RWPE1 (cell line): Measurements from ENCODE around the gene CDK12.
"Not testable (repeated sequence)": the region's sequence is repeated elsewhere in the genome, so short reads cannot be mapped to it uniquely, and the experiment has no call there.

Experiments used
- CTCF ChIA-PET: fragments of 350-600 bp; sonication (Branson Sonifier 250); formaldehyde crosslinking; extraction: SDS; loops from one replicate; lab custom pipeline; 2021; lab: Yijun Ruan, JAX
- POLR2A ChIA-PET: fragments of 400-600 bp; formaldehyde crosslinking; extraction: SDS; loops from one replicate; lab custom pipeline; 2020; ENCODE audit warnings: antibody characterized with exemption; ENCODE audit not compliant: low non-redundant PET; lab: Yijun Ruan, JAX
- DNase-seq: peaks from one replicate; pipeline ENCODE4 v3.0.0; 2012; ENCODE audit warnings: low spot score
- H3K27ac ChIP-seq: fragments of 450-650 bp; 2 replicates; pipeline ENCODE4 v1.5.1; 2017
- TF ChIP-seq, protein P1 (sequence below): fragments of 450-650 bp; conservative IDR thresholded peaks from 2 replicates; pipeline ENCODE4 v1.5.1; 2017; ENCODE audit warnings: low read depth, mild to moderate bottlenecking

The CDK12 gene

DNA sequence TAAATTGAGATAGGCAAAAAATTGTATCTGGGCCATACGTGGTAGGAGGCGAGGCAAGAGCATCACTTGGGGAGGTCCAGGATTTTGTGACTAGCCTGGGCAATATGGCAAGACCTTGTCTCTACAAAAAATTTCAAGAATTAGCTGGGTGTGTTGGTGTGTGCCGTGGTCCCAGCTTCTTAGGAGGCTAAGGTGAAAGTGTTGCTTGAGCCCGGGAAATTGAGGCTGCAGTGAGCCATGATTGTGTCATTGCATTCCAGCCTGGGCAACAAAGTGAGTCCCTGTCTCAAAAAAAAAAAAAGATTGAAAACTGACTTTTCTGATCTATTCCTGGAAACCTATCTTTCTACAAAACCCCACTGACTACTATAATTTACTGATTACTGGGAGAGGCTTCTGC lies 26.7 kb downstream of the CDK12 start:
- DNase-seq = no peak
- H3K27ac ChIP-seq = no peak overlapping the region
- CTCF ChIA-PET = no interaction called here
- POLR2A ChIA-PET = interaction anchor here (0.7 kb wide), 1 partner anchor 285 kb away, joined by 3 read pairs; no protein-coding TSS in a partner anchor
- TF ChIP-seq, protein P1, sequence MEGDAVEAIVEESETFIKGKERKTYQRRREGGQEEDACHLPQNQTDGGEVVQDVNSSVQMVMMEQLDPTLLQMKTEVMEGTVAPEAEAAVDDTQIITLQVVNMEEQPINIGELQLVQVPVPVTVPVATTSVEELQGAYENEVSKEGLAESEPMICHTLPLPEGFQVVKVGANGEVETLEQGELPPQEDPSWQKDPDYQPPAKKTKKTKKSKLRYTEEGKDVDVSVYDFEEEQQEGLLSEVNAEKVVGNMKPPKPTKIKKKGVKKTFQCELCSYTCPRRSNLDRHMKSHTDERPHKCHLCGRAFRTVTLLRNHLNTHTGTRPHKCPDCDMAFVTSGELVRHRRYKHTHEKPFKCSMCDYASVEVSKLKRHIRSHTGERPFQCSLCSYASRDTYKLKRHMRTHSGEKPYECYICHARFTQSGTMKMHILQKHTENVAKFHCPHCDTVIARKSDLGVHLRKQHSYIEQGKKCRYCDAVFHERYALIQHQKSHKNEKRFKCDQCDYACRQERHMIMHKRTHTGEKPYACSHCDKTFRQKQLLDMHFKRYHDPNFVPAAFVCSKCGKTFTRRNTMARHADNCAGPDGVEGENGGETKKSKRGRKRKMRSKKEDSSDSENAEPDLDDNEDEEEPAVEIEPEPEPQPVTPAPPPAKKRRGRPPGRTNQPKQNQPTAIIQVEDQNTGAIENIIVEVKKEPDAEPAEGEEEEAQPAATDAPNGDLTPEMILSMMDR = no peak

DNA sequence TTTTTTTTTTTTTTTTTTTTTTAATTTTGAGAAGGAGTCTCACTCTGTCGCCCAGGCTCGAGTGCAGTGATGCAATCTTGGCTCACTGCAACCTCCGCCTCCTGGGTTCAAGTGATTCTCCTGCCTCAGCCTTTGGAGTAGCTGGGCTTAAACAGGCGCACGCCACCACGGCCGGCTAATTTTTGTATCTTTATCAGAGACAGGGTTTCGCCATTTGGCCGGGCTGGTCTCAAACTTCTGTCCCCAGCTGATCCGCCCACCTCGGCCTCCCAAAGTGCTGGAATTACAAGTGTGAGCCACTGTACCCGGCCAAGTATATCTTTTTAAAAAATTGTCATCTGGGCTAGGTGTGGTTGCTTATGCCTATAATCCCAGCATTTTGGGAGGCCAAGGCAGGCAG lies 35.6 kb downstream of the CDK12 start:
- DNase-seq, H3K27ac ChIP-seq, CTCF ChIA-PET, POLR2A ChIA-PET: not testable (repeated sequence)

DNA sequence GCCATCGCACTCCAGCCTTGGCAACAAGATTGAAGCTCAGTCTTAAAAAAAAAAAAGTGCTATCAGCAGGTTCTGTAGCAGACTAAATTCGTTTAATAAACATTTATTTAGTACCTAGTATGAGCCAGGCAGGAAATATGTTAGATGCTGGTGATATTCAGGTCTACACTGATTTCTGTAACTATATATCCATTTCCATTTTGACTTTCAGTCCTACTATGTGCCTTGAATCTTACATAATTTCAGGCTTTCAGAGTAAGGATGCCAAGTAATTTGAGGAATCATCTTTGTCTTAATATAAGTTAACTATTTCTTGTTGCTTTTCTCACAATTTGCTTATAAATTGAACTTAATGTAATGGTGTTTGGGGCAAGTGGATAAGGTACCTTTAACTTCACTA lies 46.2 kb downstream of the CDK12 start:
- ChIA-PET POLR2A (no interaction called here), CTCF (no interaction called here)
- no peak overlapping the region for H3K27ac ChIP-seq
- TF ChIP-seq, protein P1 = no peak
- DNase-seq = no peak

DNA sequence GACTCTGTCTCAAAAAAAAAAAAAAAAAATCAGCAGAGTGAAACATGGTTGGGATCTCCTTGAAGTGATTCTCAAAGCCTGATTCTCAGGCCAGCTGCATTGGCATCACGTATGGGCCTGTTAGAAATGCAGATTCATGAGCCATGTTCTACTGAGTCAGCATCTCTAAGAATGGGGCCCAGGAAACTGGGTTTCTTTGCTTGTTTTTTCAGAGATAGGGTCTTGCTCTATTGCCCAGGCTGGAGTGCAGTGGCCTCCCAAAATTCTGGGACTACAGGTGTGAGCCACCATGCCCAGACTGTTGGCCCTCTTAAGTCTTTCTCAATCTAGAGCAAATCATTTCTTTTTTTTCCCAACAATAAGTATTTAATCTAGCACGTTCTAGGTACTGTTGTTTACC lies 47.7 kb downstream of the CDK12 start:
- CTCF ChIA-PET = interaction anchor here (0.6 to 0.7 kb wide), 2 partner anchors 58 to 927 kb away, joined by 3 to 4 read pairs; no protein-coding TSS in a partner anchor
- POLR2A ChIA-PET = no interaction called here
- no peak for DNase-seq
- H3K27ac ChIP-seq = no peak overlapping the region
- TF ChIP-seq, protein P1 = no peak

DNA sequence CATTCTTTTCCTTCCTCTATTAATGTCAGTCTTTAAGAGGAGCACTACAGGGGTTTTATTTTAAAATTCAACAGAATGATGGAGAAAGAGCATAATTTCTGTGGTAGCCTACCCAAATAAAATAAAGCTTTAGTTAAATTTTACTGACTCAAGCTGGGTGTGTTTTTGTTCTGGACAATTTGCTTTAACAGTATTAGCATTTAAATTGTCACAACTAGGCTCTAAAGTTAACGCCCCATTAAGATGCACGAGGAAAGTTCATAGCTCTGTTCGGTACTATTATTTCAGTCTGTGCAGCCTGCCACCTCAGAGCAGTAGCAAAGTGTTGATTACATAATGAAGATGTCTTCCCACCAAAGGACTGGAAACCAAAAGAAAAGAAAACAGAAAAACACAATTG lies 52.0 kb downstream of the CDK12 start:
- ChIA-PET POLR2A (no interaction called here), CTCF (no interaction called here)

DNA sequence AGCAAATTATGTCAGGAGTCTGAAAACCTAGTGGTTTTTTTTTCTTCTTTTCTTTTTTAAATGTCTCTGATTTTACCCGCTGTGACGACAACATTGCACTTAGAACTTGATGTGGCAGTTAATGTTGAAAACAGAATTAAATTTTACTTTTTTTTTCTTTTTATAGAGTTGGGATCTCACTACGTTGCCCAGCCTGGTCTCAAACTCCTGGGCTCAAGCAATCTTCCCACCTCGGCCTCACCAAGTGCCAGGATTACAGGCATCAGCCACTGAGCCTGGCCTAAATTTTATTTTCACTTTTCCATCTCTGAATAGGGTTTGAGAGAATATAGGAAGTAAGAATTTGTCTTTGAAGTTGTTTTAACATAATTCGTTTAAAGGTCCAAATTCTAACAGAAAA lies 52.6 kb downstream of the CDK12 start:
- no peak for DNase-seq
- TF ChIP-seq, protein P1 = no peak
- POLR2A ChIA-PET = no interaction called here
- H3K27ac ChIP-seq = no peak overlapping the region
- CTCF ChIA-PET = no interaction called here

More for the DNA sequence above, 52.0 kb downstream of the CDK12 start:
- TF ChIP-seq, protein P1 = no peak
- no peak overlapping the region for H3K27ac ChIP-seq
- DNase-seq = no peak

DNA sequence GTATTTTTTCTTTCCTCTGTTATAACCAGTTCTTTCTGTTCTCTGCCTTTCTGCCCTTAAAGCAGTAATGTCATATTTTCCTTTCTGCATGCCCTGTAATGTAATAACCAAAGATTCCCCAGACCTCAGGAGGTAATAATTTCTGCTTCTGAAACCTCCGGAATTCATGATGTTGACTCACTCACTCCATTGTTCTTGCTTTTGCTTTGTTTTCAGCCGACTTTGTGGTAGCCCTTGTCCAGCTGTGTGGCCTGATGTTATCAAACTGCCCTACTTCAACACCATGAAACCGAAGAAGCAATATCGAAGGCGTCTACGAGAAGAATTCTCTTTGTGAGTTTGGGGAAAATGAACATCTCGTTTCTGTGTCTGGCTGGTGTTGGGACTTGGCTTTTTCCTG lies 55.9 kb downstream of the CDK12 start:
- POLR2A ChIA-PET = interaction anchor here (0.6 kb wide), 1 partner anchor 100 kb away, joined by 4 read pairs; no protein-coding TSS in a partner anchor
- no peak for DNase-seq
- H3K27ac ChIP-seq = no peak overlapping the region
- TF ChIP-seq, protein P1 = no peak
- CTCF ChIA-PET = no interaction called here
